Stimulated activated naive CD4-positive, alpha-beta T cell treated with Interleukin-2 at 50 U/mL for 16 hours (primary cell): ENCODE measurements around the gene LRIG3.

Experiments
- DNase-seq: peaks from one replicate; lab custom pipeline; 2025; lab: John Stamatoyannopoulos, UW

Gene LRIG3

GRCh38 chr12:58932806-58933681 lies 12.7 kb upstream of the LRIG3 start:
- DNase-seq, result no peak

GRCh38 chr12:58931518-58931917 lies 11.2 kb upstream of the LRIG3 start:
- no peak for DNase-seq

GRCh38 chr12:58930770-58931324 lies 10.5 kb upstream of the LRIG3 start:
- no peak for DNase-seq

GRCh38 chr12:58927120-58927519 lies 6.8 kb upstream of the LRIG3 start:
- DNase-seq, result no peak

- DNase-seq, result no peak
These were observed 6.3 kb upstream of the LRIG3 start for GRCh38 chr12:58926586-58926985.

GRCh38 chr12:58925751-58926150 lies 5.4 kb upstream of the LRIG3 start:
- no peak for DNase-seq

GRCh38 chr12:58925111-58925611 lies 4.9 kb upstream of the LRIG3 start:
- DNase-seq, result no peak

- DNase-seq, result no peak
These were observed 4.3 kb upstream of the LRIG3 start for GRCh38 chr12:58924652-58925051.

GRCh38 chr12:58923781-58924180 lies 3.5 kb upstream of the LRIG3 start:
- DNase-seq, result no peak

GRCh38 chr12:58922849-58923248 lies 2.5 kb upstream of the LRIG3 start:
- DNase-seq, result no peak

GRCh38 chr12:58920961-58921861 lies 907 bp upstream of the LRIG3 start:
- DNase-seq, result no peak

GRCh38 chr12:58919231-58920101 lies 838 bp downstream of the LRIG3 start:
- no peak for DNase-seq

GRCh38 chr12:58918469-58918844 lies 1.8 kb downstream of the LRIG3 start:
- no peak for DNase-seq

- no peak for DNase-seq
These were observed 2.4 kb downstream of the LRIG3 start for GRCh38 chr12:58917699-58918468.

- DNase-seq, result no peak
These were observed 3.3 kb downstream of the LRIG3 start for GRCh38 chr12:58916921-58917511.

- DNase-seq, result no peak
These were observed 4.1 kb downstream of the LRIG3 start for GRCh38 chr12:58916161-58916621.

- no peak for DNase-seq
These were observed 4.7 kb downstream of the LRIG3 start for GRCh38 chr12:58915634-58916033.

- no peak for DNase-seq
These were observed 5.3 kb downstream of the LRIG3 start for GRCh38 chr12:58915037-58915436.

- no peak for DNase-seq
These were observed 5.8 kb downstream of the LRIG3 start for GRCh38 chr12:58914457-58914856.

GRCh38 chr12:58907391-58907790 lies 12.9 kb downstream of the LRIG3 start:
- no peak for DNase-seq
